Endometrial microvascular endothelial cells (primary cell): Measurements from ENCODE around the gene ADRB2. TPM values are rescaled to one million over a fixed set of nuclear protein-coding genes. Genes with fewer than 3 reads are reported as not detected.

Experiments used
- in situ Hi-C: cut with HindIII; loops from 2 replicates; pipeline ENCODE4 v1.10.0; 2017; ENCODE audit warnings: low sequenced_read_pairs, low pct_unique_long_range_greater_than_20kb; ENCODE audit errors: inconsistent ontology term
- total RNA-seq: library from RNA; depleted of rRNA; stranded (reverse); fragments of >200 nt; gene quantifications from one replicate; pipeline ENCODE4 v1.2.3, GENCODE V29; 2015; ENCODE audit errors: inconsistent ontology term

Gene ADRB2
- total RNA-seq, 1 donor from 2014 or later, result 5.9 TPM

GRCh38 chr5:148846930-148847329 lies 20.5 kb downstream of the ADRB2 start:
- in situ Hi-C loops, result no loop called here

- in situ Hi-C loops, result no loop called here
Measured at GRCh38 chr5:148847456-148847855, 21.0 kb downstream of the ADRB2 start.

- in situ Hi-C loops, result no loop called here
Measured at GRCh38 chr5:148848393-148849031, 22.1 kb downstream of the ADRB2 start.

GRCh38 chr5:148849461-148849860 lies 23.1 kb downstream of the ADRB2 start:
- in situ Hi-C loops, result no loop called here

GRCh38 chr5:148850836-148851235 lies 24.4 kb downstream of the ADRB2 start:
- in situ Hi-C loops, result no loop called here

- in situ Hi-C loops, result no loop called here
Measured at GRCh38 chr5:148853868-148854267, 27.5 kb downstream of the ADRB2 start.

- in situ Hi-C loops, result no loop called here
Measured at GRCh38 chr5:148855249-148856008, 29.0 kb downstream of the ADRB2 start.

- in situ Hi-C loops, result no loop called here
Measured at GRCh38 chr5:148856009-148856367, 29.6 kb downstream of the ADRB2 start.

- in situ Hi-C loops, result no loop called here
Measured at GRCh38 chr5:148856424-148856823, 30.0 kb downstream of the ADRB2 start.

GRCh38 chr5:148857474-148857873 lies 31.1 kb downstream of the ADRB2 start:
- in situ Hi-C loops, result no loop called here

GRCh38 chr5:148858106-148858505 lies 31.7 kb downstream of the ADRB2 start:
- in situ Hi-C loops, result no loop called here

GRCh38 chr5:148858547-148858946 lies 32.1 kb downstream of the ADRB2 start:
- in situ Hi-C loops, result no loop called here

- in situ Hi-C loops, result no loop called here
Measured at GRCh38 chr5:148859703-148860102, 33.3 kb downstream of the ADRB2 start.

- in situ Hi-C loops, result no loop called here
Measured at GRCh38 chr5:148860599-148860998, 34.2 kb downstream of the ADRB2 start.

- in situ Hi-C loops, result no loop called here
Measured at GRCh38 chr5:148861088-148861487, 34.7 kb downstream of the ADRB2 start.

- in situ Hi-C loops, result no loop called here
Measured at GRCh38 chr5:148861696-148862095, 35.3 kb downstream of the ADRB2 start.

GRCh38 chr5:148864113-148864841 lies 37.9 kb downstream of the ADRB2 start:
- in situ Hi-C loops, result no loop called here

GRCh38 chr5:148866024-148866423 lies 39.6 kb downstream of the ADRB2 start:
- in situ Hi-C loops, result no loop called here

GRCh38 chr5:148873120-148873519 lies 46.7 kb downstream of the ADRB2 start:
- in situ Hi-C loops, result no loop called here
